Fibroblast of mammary gland (primary cell): ENCODE data around the gene PPP1R9B.

ENCODE experiments used
- DNase-seq: peaks from one replicate; pipeline ENCODE4 v3.0.0-alpha.2; 2010; ENCODE audit warnings: low read depth
- H3K4me3 ChIP-seq: 2 replicates; pipeline ENCODE4 v1.5.1; 2011; ENCODE audit warnings: low read depth, mild to moderate bottlenecking, low read length, moderate library complexity; ENCODE audit not compliant: control insufficient read depth
- CTCF ChIP-seq: conservative IDR thresholded peaks from 2 replicates; pipeline ENCODE4 v1.5.1; 2011; ENCODE audit warnings: low read depth, low read length, inconsistent platforms; ENCODE audit not compliant: control insufficient read depth, insufficient read depth

Gene PPP1R9B

GRCh38 chr17:50095626-50096037 is 54.8 kb downstream of the PPP1R9B start:
- no peak for TF ChIP-seq CTCF
- DNase-seq = no peak

GRCh38 chr17:50094753-50095619 is 55.5 kb downstream of the PPP1R9B start, which contains the start of gene PDK2:
Gene PDK2 (plus strand): TSS chr17:50095351. CDS start chr17:50095436, 85 bp downstream.
- no peak for TF ChIP-seq CTCF
- peak; percentile 91 for DNase-seq
- peak within 1 kb of the TSS; percentile 68 for H3K4me3 ChIP-seq

More at GRCh38 chr17:50095626-50096037, 54.8 kb downstream of the PPP1R9B start:
- H3K4me3 ChIP-seq = peak overlapping the region; percentile 68

DNA sequence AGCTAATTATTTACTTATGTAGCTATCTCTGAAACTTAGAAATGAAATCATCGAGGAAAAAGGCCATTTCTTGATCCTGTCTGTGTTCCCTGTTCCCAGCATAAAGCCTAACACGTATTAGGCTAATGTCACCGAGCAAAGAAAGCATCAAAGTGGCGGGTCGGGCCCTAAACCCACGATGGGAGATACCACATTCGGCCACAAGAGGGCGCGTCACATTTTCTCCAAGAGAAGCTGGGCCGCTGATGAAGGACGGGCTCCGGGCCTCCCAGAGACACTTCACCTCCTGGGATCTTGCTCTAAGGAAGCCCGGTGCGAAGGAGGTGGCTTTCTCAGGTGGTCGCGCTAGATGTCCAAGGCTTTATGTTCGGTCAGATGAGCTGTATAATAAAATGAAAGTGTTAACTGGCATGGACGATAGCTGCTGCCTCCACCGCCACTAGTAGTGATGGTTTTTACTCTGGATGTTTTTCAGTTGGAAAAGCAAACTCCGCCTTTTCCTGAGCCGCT is 56.2 kb downstream of the PPP1R9B start:
- peak; percentile 83 for DNase-seq
- H3K4me3 ChIP-seq = peak overlapping the region; percentile 31
- peak; percentile 65 for TF ChIP-seq CTCF

DNA sequence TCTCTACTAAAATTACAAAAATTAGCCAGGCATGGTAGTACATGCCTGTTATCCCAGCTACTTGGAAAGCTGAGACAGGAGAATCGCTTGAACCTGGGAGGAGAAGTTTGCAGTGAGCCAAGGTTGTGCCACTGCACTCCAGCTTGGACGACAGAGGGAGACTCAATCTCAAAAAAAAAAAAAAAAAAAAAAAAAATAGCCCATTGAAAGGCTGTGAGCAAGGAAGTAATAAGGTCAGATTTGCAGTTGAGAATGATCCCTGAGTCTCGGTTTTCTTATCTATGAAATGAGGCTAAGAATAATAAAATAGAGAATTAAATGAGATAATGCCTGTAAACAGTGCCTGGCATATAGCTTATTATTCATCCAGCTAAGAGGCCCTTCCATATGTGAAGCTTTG is 56.7 kb downstream of the PPP1R9B start:
- no peak overlapping the region for H3K4me3 ChIP-seq
- DNase-seq = no peak
- TF ChIP-seq CTCF = no peak

DNA sequence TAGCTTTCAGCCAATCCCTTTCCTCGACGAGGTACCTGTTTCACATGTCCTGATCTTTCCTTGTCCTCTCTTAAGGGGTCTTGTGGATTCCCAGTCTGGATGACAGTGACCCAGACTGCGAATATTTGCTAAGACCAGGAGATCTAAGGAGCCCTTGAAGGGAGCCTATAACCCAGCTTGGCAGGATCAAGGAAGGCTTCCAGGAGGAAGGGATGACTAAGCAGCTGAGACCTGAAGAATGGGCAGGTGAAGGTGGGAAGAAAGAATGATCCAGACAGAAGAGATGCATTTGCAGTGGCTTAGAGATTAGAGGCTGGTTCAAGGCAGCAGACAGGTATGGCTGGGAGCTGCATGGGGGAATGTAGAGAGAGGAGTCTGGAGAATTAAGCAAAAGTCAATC is 57.2 kb downstream of the PPP1R9B start:
- no peak overlapping the region for H3K4me3 ChIP-seq
- TF ChIP-seq CTCF = no peak
- DNase-seq = no peak

- no peak for DNase-seq
- H3K4me3 ChIP-seq = no peak overlapping the region
- TF ChIP-seq CTCF = no peak
Measured at GRCh38 chr17:50091918-50092285, 58.6 kb downstream of the PPP1R9B start.
